Measurements from ENCODE around the gene CRB2.

The CRB2 gene

GRCh38 chr9:123365881-123366528, 10.0 kb downstream of the CRB2 start:
- DNase-seq, result no peak

GRCh38 chr9:123368023-123368422, 12.0 kb downstream of the CRB2 start:
- DNase-seq, result no peak

GRCh38 chr9:123368536-123369153, 12.6 kb downstream of the CRB2 start:
- no peak for DNase-seq

GRCh38 chr9:123369296-123369695, 13.3 kb downstream of the CRB2 start:
- DNase-seq, result no peak

GRCh38 chr9:123370108-123370507, 14.1 kb downstream of the CRB2 start:
- no peak for DNase-seq

GRCh38 chr9:123370526-123371227, 14.7 kb downstream of the CRB2 start:
- DNase-seq, result no peak

GRCh38 chr9:123371228-123371584, 15.2 kb downstream of the CRB2 start:
- DNase-seq, result no peak

- DNase-seq, result no peak
Observed at GRCh38 chr9:123371805-123372590, 16.0 kb downstream of the CRB2 start.

GRCh38 chr9:123372766-123373446, 16.9 kb downstream of the CRB2 start:
- no peak for DNase-seq

GRCh38 chr9:123373447-123373923, 17.5 kb downstream of the CRB2 start:
- no peak for DNase-seq

GRCh38 chr9:123373946-123374345, 17.9 kb downstream of the CRB2 start:
- DNase-seq, result no peak

- no peak for DNase-seq
Observed at GRCh38 chr9:123375469-123376132, 19.6 kb downstream of the CRB2 start.

- DNase-seq, result no peak
Observed at GRCh38 chr9:123376218-123377071, 20.4 kb downstream of the CRB2 start.

GRCh38 chr9:123377211-123377971, 21.4 kb downstream of the CRB2 start:
- no peak for DNase-seq

- no peak for DNase-seq
Observed at GRCh38 chr9:123378025-123378424, 22.0 kb downstream of the CRB2 start.

- DNase-seq, result no peak
Observed at GRCh38 chr9:123378956-123379660, 23.1 kb downstream of the CRB2 start.

GRCh38 chr9:123380852-123381705, 25.1 kb downstream of the CRB2 start:
- DNase-seq, result no peak

- DNase-seq, result no peak
Observed at GRCh38 chr9:123382653-123383511, 26.9 kb downstream of the CRB2 start.

Data from amniotic stem cell (primary cell).